ENCODE results near the gene MTSS2.

MTSS2 gene

GRCh38 chr16:70709942-70710341 lies 24.1 kb upstream of the MTSS2 start:
- H3K4me3 ChIP-seq = no peak overlapping the region
- H3K27me3 ChIP-seq = no peaks in the 10 kb centered on the region
- H3K4me1 ChIP-seq = peaks cover 4 to 76% (median 64%) of the 10 kb centered on the region in 4 donors
- H3K9me3 ChIP-seq = no peaks in the 10 kb centered on the region
- H3K36me3 ChIP-seq = no peaks in the 10 kb centered on the region
- TF ChIP-seq CTCF (IDR thresholded peaks at IDR 0.05) = no peak
- peak overlapping the region; percentile 51 to 100 for H3K27ac ChIP-seq
- DNase-seq = no peak
- intact Hi-C loops (cut with DNase I; ENCODE audit: low total_unique reads) = no loop called here

- TF ChIP-seq CTCF (IDR thresholded peaks at IDR 0.05) = no peak
- Histone ChIP-seq H3K27me3 (no peaks in the 10 kb centered on the region), H3K4me1 (peaks cover 4 to 76% (median 64%) of the 10 kb centered on the region in 4 donors), H3K27ac (peak overlapping the region; percentile 51 to 100), H3K4me3 (no peak overlapping the region), H3K9me3 (no peaks in the 10 kb centered on the region), H3K36me3 (no peaks in the 10 kb centered on the region)
- DNase-seq = no peak
- intact Hi-C loops (cut with DNase I; ENCODE audit: low total_unique reads) = no loop called here
These were observed 23.6 kb upstream of the MTSS2 start for GRCh38 chr16:70709457-70709856.

- DNase-seq = no peak
- TF ChIP-seq CTCF (IDR thresholded peaks at IDR 0.05) = no peak
- intact Hi-C loops (cut with DNase I; ENCODE audit: low total_unique reads) = no loop called here
- Histone ChIP-seq H3K4me1 (peaks cover 4 to 76% (median 65%) of the 10 kb centered on the region in 4 donors), H3K9me3 (no peaks in the 10 kb centered on the region), H3K27me3 (no peaks in the 10 kb centered on the region), H3K4me3 (no peak overlapping the region), H3K36me3 (no peaks in the 10 kb centered on the region), H3K27ac (peak overlapping the region; percentile 99 to 100)
These were observed 22.8 kb upstream of the MTSS2 start for GRCh38 chr16:70708366-70709246.

GRCh38 chr16:70706948-70707465 lies 21.2 kb upstream of the MTSS2 start:
- Histone ChIP-seq H3K4me3 (no peak overlapping the region), H3K36me3 (no peaks in the 10 kb centered on the region), H3K27ac (peak overlapping the region; percentile 99 to 100), H3K9me3 (no peaks in the 10 kb centered on the region), H3K4me1 (peaks cover 4 to 82% (median 75%) of the 10 kb centered on the region in 4 donors), H3K27me3 (no peaks in the 10 kb centered on the region)
- intact Hi-C loops (cut with DNase I; ENCODE audit: low total_unique reads) = no loop called here
- no peak for TF ChIP-seq CTCF (IDR thresholded peaks at IDR 0.05)
- peak in 1 of 2 donors; percentile 70 for DNase-seq

GRCh38 chr16:70705056-70705455 lies 19.2 kb upstream of the MTSS2 start:
- Histone ChIP-seq H3K4me3 (no peak overlapping the region), H3K27me3 (no peaks in the 10 kb centered on the region), H3K36me3 (no peaks in the 10 kb centered on the region), H3K4me1 (peaks cover 4 to 94% (median 90%) of the 10 kb centered on the region in 4 donors), H3K27ac (peak overlapping the region; percentile 99 to 100), H3K9me3 (no peaks in the 10 kb centered on the region)
- TF ChIP-seq CTCF (IDR thresholded peaks at IDR 0.05) = no peak
- DNase-seq = peak in 1 of 2 donors; percentile 71
- intact Hi-C loops (cut with DNase I; ENCODE audit: low total_unique reads) = no loop called here
